ENCODE results near the gene TCF20. TPM values are rescaled to one million over a fixed set of nuclear protein-coding genes. Genes with fewer than 3 reads are reported as not detected.
A peak's percentile ranks its signal among the peaks of the same experiment; 100 is the strongest.

The TCF20 gene
- total and polyA plus RNA-seq, 4 experiments from 2014 or later = 0.72 to 93.4 (median 46.8) TPM

GRCh38 chr22:42307806-42308563, 37.5 kb upstream of the TCF20 start:
- Mint-ChIP-seq H3K4me3 (peak overlapping the region in 1 of 8 donors; percentile 24), H3K36me3 (no peaks in the 10 kb centered on the region), H3K27ac (peak overlapping the region in 4 of 7 donors; percentile 12 to 35 (median 26)), H3K27me3 (no peaks in the 10 kb centered on the region), H3K9me3 (no peaks in the 10 kb centered on the region), H3K4me1 (peaks cover 25 to 54% (median 40%) of the 10 kb centered on the region in 4 donors)
- no peak overlapping the region for H3K27ac ChIP-seq (ENCODE audit: low read depth, low read length)
- no peaks in the 10 kb centered on the region for H3K36me3 ChIP-seq (ENCODE audit: insufficient read depth, low read length)
- H3K9me3 ChIP-seq (ENCODE audit: control insufficient read depth in 1 of 2, low read length in 2 of 2) = no peaks in the 10 kb centered on the region
- POLR2A ChIA-PET (ENCODE audit: partially characterized antibody) = interaction anchor here (1.6 kb wide), 1 partner anchor 136 kb away, joined by 3 read pairs; no protein-coding TSS in a partner anchor
- DNase-seq = no peak
- H3K27me3 ChIP-seq (ENCODE audit: insufficient read depth, low read length) = no peaks in the 10 kb centered on the region
- H3K4me3 ChIP-seq (ENCODE audit: low read length in 2 of 2) = no peak overlapping the region
- CTCF ChIA-PET (ENCODE audit: partially characterized antibody) = interaction anchor here (1.4 kb wide), 1 partner anchor 11 kb away, joined by 3 read pairs; no protein-coding TSS in a partner anchor
- peaks cover 39% of the 10 kb centered on the region for H3K4me1 ChIP-seq (ENCODE audit: insufficient read depth, low read length)
- intact Hi-C loops (cut with micrococcal nuclease) = no loop called here

GRCh38 chr22:42306010-42306409, 35.6 kb upstream of the TCF20 start:
- Histone ChIP-seq H3K4me3 (ENCODE audit: low read length in 2 of 2) (no peak overlapping the region), H3K9me3 (ENCODE audit: control insufficient read depth in 1 of 2, low read length in 2 of 2) (no peaks in the 10 kb centered on the region), H3K4me1 (ENCODE audit: insufficient read depth, low read length) (peaks cover 44% of the 10 kb centered on the region), H3K27ac (ENCODE audit: low read depth, low read length) (no peak overlapping the region), H3K27me3 (ENCODE audit: insufficient read depth, low read length) (no peaks in the 10 kb centered on the region), H3K36me3 (ENCODE audit: insufficient read depth, low read length) (no peaks in the 10 kb centered on the region)
- Mint-ChIP-seq H3K9me3 (no peaks in the 10 kb centered on the region), H3K4me1 (peaks cover 24 to 61% (median 41%) of the 10 kb centered on the region in 4 donors), H3K27me3 (no peaks in the 10 kb centered on the region), H3K27ac (no peak overlapping the region), H3K36me3 (no peaks in the 10 kb centered on the region), H3K4me3 (no peak overlapping the region)
- CTCF ChIA-PET (ENCODE audit: partially characterized antibody) = no interaction called here
- intact Hi-C loops (cut with micrococcal nuclease) = no loop called here
- POLR2A ChIA-PET (ENCODE audit: partially characterized antibody) = interaction anchor here (1.3 kb wide), 1 partner anchor 138 kb away, joined by 3 read pairs; no protein-coding TSS in a partner anchor
- DNase-seq = peak in 1 of 5 donors; percentile 8

- ChIA-PET POLR2A (ENCODE audit: partially characterized antibody) (interaction anchor here (1.1 to 2.0 kb wide), 3 partner anchors 10 to 42 kb away, joined by 3 to 4 read pairs (median 3); partner anchors contain the start of gene TCF20), CTCF (ENCODE audit: partially characterized antibody) (interaction anchor here (1.1 to 1.3 kb wide), 2 partner anchors 8 to 11 kb away, joined by 3 to 4 read pairs; no protein-coding TSS in a partner anchor)
- DNase-seq = no peak
- no peaks in the 10 kb centered on the region for H3K9me3 Mint-ChIP-seq
- peak overlapping the region in 3 of 8 donors; percentile 39 to 68 (median 65) for H3K4me3 Mint-ChIP-seq
- H3K27me3 Mint-ChIP-seq = no peaks in the 10 kb centered on the region
- no peak overlapping the region for H3K4me3 ChIP-seq (ENCODE audit: low read length in 2 of 2)
- no peaks in the 10 kb centered on the region for H3K36me3 ChIP-seq (ENCODE audit: insufficient read depth, low read length)
- no peak overlapping the region for H3K27ac ChIP-seq (ENCODE audit: low read depth, low read length)
- peak overlapping the region in 3 of 7 donors; percentile 7 to 55 (median 12) for H3K27ac Mint-ChIP-seq
- peaks cover 36 to 78% (median 56%) of the 10 kb centered on the region in 4 donors for H3K4me1 Mint-ChIP-seq
- H3K27me3 ChIP-seq (ENCODE audit: insufficient read depth, low read length) = no peaks in the 10 kb centered on the region
- H3K4me1 ChIP-seq (ENCODE audit: insufficient read depth, low read length) = peaks cover 60% of the 10 kb centered on the region
- intact Hi-C loops (cut with micrococcal nuclease) = loop anchor here (5.0 kb wide), 1 partner anchor 37 kb away; no protein-coding TSS in a partner anchor
- no peaks in the 10 kb centered on the region for H3K36me3 Mint-ChIP-seq
- H3K9me3 ChIP-seq (ENCODE audit: control insufficient read depth in 1 of 2, low read length in 2 of 2) = no peaks in the 10 kb centered on the region
These were observed 33.9 kb upstream of the TCF20 start for GRCh38 chr22:42304324-42304790.

- H3K4me1 Mint-ChIP-seq = peaks cover 41 to 84% (median 61%) of the 10 kb centered on the region in 4 donors
- Histone ChIP-seq H3K4me3 (ENCODE audit: low read length in 2 of 2) (no peak overlapping the region), H3K9me3 (ENCODE audit: control insufficient read depth in 1 of 2, low read length in 2 of 2) (no peaks in the 10 kb centered on the region), H3K4me1 (ENCODE audit: insufficient read depth, low read length) (peaks cover 67% of the 10 kb centered on the region), H3K27me3 (ENCODE audit: insufficient read depth, low read length) (no peaks in the 10 kb centered on the region), H3K36me3 (ENCODE audit: insufficient read depth, low read length) (no peaks in the 10 kb centered on the region), H3K27ac (ENCODE audit: low read depth, low read length) (no peak overlapping the region)
- no peaks in the 10 kb centered on the region for H3K9me3 Mint-ChIP-seq
- ChIA-PET POLR2A (ENCODE audit: partially characterized antibody) (interaction anchor here (0.6 to 2.0 kb wide), 4 partner anchors 9 to 135 kb away, joined by 3 to 5 read pairs (median 4); partner anchors contain the start of gene TCF20), CTCF (ENCODE audit: partially characterized antibody) (interaction anchor here (1.1 to 1.3 kb wide), 2 partner anchors 8 to 10 kb away, joined by 3 to 4 read pairs; no protein-coding TSS in a partner anchor)
- no peaks in the 10 kb centered on the region for H3K27me3 Mint-ChIP-seq
- H3K36me3 Mint-ChIP-seq = no peaks in the 10 kb centered on the region
- intact Hi-C loops (cut with micrococcal nuclease) = loop anchor here (5.0 kb wide), 1 partner anchor 36 kb away; no protein-coding TSS in a partner anchor
- H3K27ac Mint-ChIP-seq = peak overlapping the region in 6 of 7 donors; percentile 29 to 85 (median 54)
- DNase-seq = no peak
- H3K4me3 Mint-ChIP-seq = peak overlapping the region in 3 of 8 donors; percentile 39 to 68 (median 65)
These were observed 33.2 kb upstream of the TCF20 start for GRCh38 chr22:42303396-42304323.

- H3K36me3 Mint-ChIP-seq = no peaks in the 10 kb centered on the region
- intact Hi-C loops (cut with micrococcal nuclease) = loop anchor here (5.0 kb wide), 1 partner anchor 34 kb away; no protein-coding TSS in a partner anchor
- peak overlapping the region in 1 of 8 donors; percentile 86 for H3K4me3 Mint-ChIP-seq
- peak overlapping the region in 4 of 7 donors; percentile 12 to 46 (median 26) for H3K27ac Mint-ChIP-seq
- Histone ChIP-seq H3K9me3 (ENCODE audit: control insufficient read depth in 1 of 2, low read length in 2 of 2) (no peaks in the 10 kb centered on the region), H3K27ac (ENCODE audit: low read depth, low read length) (peak overlapping the region; percentile 64), H3K27me3 (ENCODE audit: insufficient read depth, low read length) (no peaks in the 10 kb centered on the region), H3K36me3 (ENCODE audit: insufficient read depth, low read length) (no peaks in the 10 kb centered on the region), H3K4me1 (ENCODE audit: insufficient read depth, low read length) (peaks cover 81% of the 10 kb centered on the region), H3K4me3 (ENCODE audit: low read length in 2 of 2) (peak overlapping the region in 1 of 2 donors; percentile 21)
- DNase-seq = no peak
- ChIA-PET POLR2A (ENCODE audit: partially characterized antibody) (interaction anchor here (0.9 to 1.9 kb wide), 4 partner anchors 15 to 142 kb away, joined by 3 to 8 read pairs (median 5); no protein-coding TSS in a partner anchor), CTCF (ENCODE audit: partially characterized antibody) (no interaction called here)
- no peaks in the 10 kb centered on the region for H3K27me3 Mint-ChIP-seq
- no peaks in the 10 kb centered on the region for H3K9me3 Mint-ChIP-seq
- peaks cover 52 to 87% (median 67%) of the 10 kb centered on the region in 4 donors for H3K4me1 Mint-ChIP-seq
These were observed 31.3 kb upstream of the TCF20 start for GRCh38 chr22:42301742-42302102.

GRCh38 chr22:42301077-42301741, 30.8 kb upstream of the TCF20 start:
- H3K4me1 Mint-ChIP-seq = peaks cover 52 to 90% (median 69%) of the 10 kb centered on the region in 4 donors
- H3K27me3 Mint-ChIP-seq = no peaks in the 10 kb centered on the region
- peak overlapping the region; percentile 85 to 99 (median 95) for H3K27ac Mint-ChIP-seq
- peak overlapping the region; percentile 79 to 90 (median 83) for H3K4me3 Mint-ChIP-seq
- Histone ChIP-seq H3K4me3 (ENCODE audit: low read length in 2 of 2) (peak overlapping the region; percentile 3 to 54), H3K36me3 (ENCODE audit: insufficient read depth, low read length) (no peaks in the 10 kb centered on the region), H3K4me1 (ENCODE audit: insufficient read depth, low read length) (peaks cover 85% of the 10 kb centered on the region), H3K27ac (ENCODE audit: low read depth, low read length) (peak overlapping the region; percentile 64), H3K9me3 (ENCODE audit: control insufficient read depth in 1 of 2, low read length in 2 of 2) (no peaks in the 10 kb centered on the region), H3K27me3 (ENCODE audit: insufficient read depth, low read length) (no peaks in the 10 kb centered on the region)
- H3K9me3 Mint-ChIP-seq = no peaks in the 10 kb centered on the region
- ChIA-PET CTCF (ENCODE audit: partially characterized antibody) (no interaction called here), POLR2A (ENCODE audit: partially characterized antibody) (interaction anchor here (0.6 to 1.9 kb wide), 6 partner anchors 15 to 143 kb away, joined by 3 to 8 read pairs (median 4); no protein-coding TSS in a partner anchor)
- H3K36me3 Mint-ChIP-seq = no peaks in the 10 kb centered on the region
- intact Hi-C loops (cut with micrococcal nuclease) = loop anchor here (5.0 kb wide), 1 partner anchor 34 kb away; no protein-coding TSS in a partner anchor
- no peak for DNase-seq
